ENCODE results near the gene EIF3F. TPM values are rescaled to one million over a fixed set of nuclear protein-coding genes. Genes with fewer than 3 reads are reported as not detected.

The EIF3F gene
- total and polyA plus RNA-seq, 9 of the 15 experiments (the other 6 are each of a cell fraction or from before 2014, with no cell fraction given), result 50.1 to 259 (median 135) TPM

DNA sequence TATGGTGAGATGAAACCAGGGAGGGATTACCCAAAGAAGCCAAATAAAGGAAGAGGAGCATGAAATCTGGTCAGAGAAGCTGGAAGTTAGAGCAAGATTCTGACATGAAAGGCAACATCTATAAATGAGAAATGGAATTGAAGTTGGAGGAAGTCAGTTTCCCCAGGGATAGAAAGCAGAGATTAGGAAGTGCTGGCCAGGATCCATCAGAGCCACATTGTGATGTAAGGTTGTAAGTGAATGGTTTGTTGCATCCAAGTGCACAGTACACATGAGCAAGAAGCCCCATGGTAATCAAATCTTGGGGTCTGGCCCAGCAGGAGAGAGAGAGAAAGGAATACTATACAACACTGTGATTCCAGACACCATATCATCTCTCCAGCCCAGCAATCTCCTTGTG lies 15.3 kb upstream of the EIF3F start:
- H2AFZ ChIP-seq (ENCODE audit: low read depth, low read length), result no peak overlapping the region
- no TSS peak for BruUV-seq (replicated peaks)
- CTCF ChIA-PET (ENCODE audit: low intra/inter-chr PET ratio), result no interaction called here

More for the DNA sequence above, 15.3 kb upstream of the EIF3F start:
- no peaks in the 10 kb centered on the region for H3K9me1 ChIP-seq (ENCODE audit: control insufficient read depth, insufficient read depth, low read length)
- no peaks in the 10 kb centered on the region for H3K27me3 ChIP-seq (ENCODE audit: control insufficient read depth in 2 of 2, insufficient read depth in 2 of 2, low read length in 2 of 2)
- no peak overlapping the region for H3K4me3 ChIP-seq
- H3K9ac ChIP-seq (ENCODE audit: insufficient read depth in 1 of 2, low read depth in 2 of 2, low read length in 2 of 2), result no peak overlapping the region
- intact Hi-C loops (cut with micrococcal nuclease) (no loop called here), in situ Hi-C loops (cut with MboI) (no loop called here)
- FAIRE-seq (no peak), ATAC-seq (no peak), DNase-seq (ENCODE audit: extremely low read depth in 1 of 4, low spot score in 3 of 4) (no peak)
- H3K79me2 ChIP-seq (ENCODE audit: control insufficient read depth, insufficient read depth, low read length), result no peaks in the 10 kb centered on the region
- H3K9me3 ChIP-seq (replicated peaks; ENCODE audit: control insufficient read depth, insufficient read depth, low read depth, low read length), result no peaks in the 10 kb centered on the region
- no peaks in the 10 kb centered on the region for H3K36me3 ChIP-seq (ENCODE audit: control insufficient read depth, insufficient read depth, low read length)
- TF ChIP-seq ATF7 (IDR thresholded peaks at IDR 0.05) (no peak), EP300 (IDR thresholded peaks at IDR 0.05; ENCODE audit: low read length) (no peak), U2AF1 (optimal IDR thresholded peaks at IDR 0.05; ENCODE audit: low read depth, low read length) (no peak), ETS1 (conservative IDR thresholded peaks at IDR 0.05; ENCODE audit: control insufficient read depth, low read depth, low read length) (no peak), GTF2B (IDR thresholded peaks at IDR 0.05; ENCODE audit: extremely low read depth, insufficient read length) (no peak), ZNF551 (CRISPR knock-in tag; IDR thresholded peaks at IDR 0.05) (no peak), FOXK1 (CRISPR knock-in tag; IDR thresholded peaks at IDR 0.05; ENCODE audit: borderline replicate concordance) (no peak), GABPB2 (CRISPR knock-in tag; conservative IDR thresholded peaks at IDR 0.05) (no peak), IFI16 (CRISPR knock-in tag; IDR thresholded peaks at IDR 0.05) (no peak), POLR2AphosphoS5 (IDR thresholded peaks at IDR 0.05; ENCODE audit: control insufficient read depth, insufficient read depth, low read depth, low read length) (no peak), PHB2 (IDR thresholded peaks at IDR 0.05; ENCODE audit: low read depth) (no peak), CHD2 (IDR thresholded peaks at IDR 0.05; ENCODE audit: low read depth, low read length) (no peak), SMARCA5 (IDR thresholded peaks at IDR 0.05) (no peak), NR2C2 (CRISPR knock-in tag; IDR thresholded peaks at IDR 0.05) (no peak), NR2C2 (tag; IDR thresholded peaks at IDR 0.05) (no peak), SMARCE1 (IDR thresholded peaks at IDR 0.05) (no peak)
- TF ChIP-seq, protein P1, sequence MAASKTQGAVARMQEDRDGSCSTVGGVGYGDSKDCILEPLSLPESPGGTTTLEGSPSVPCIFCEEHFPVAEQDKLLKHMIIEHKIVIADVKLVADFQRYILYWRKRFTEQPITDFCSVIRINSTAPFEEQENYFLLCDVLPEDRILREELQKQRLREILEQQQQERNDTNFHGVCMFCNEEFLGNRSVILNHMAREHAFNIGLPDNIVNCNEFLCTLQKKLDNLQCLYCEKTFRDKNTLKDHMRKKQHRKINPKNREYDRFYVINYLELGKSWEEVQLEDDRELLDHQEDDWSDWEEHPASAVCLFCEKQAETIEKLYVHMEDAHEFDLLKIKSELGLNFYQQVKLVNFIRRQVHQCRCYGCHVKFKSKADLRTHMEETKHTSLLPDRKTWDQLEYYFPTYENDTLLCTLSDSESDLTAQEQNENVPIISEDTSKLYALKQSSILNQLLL (CRISPR knock-in tag; IDR thresholded peaks at IDR 0.05; ENCODE audit: borderline replicate concordance), result no peak
- no peaks in the 10 kb centered on the region for H4K20me1 ChIP-seq (replicated peaks; ENCODE audit: control insufficient read depth, insufficient read depth, low read length)
- H3K4me1 ChIP-seq (replicated peaks in 1 of 2; ENCODE audit: control insufficient read depth in 2 of 2, insufficient read depth in 2 of 2, low read length in 2 of 2), result no peaks in the 10 kb centered on the region
- POLR2A ChIA-PET, result no interaction called here
- H3K27ac ChIP-seq (ENCODE audit: extremely low read depth, low read depth, low read length), result no peak overlapping the region
- H3K4me2 ChIP-seq (ENCODE audit: insufficient read depth, low read length), result no peak overlapping the region

All from K562 (cell line).